NCI-H446 (cell line): ENCODE results near the gene PTGR3.

Source experiments
- DNase-seq, 2 experiments: peaks; one replicate each; lab custom pipeline; 2025; lab: John Stamatoyannopoulos, UW

Gene PTGR3

GRCh38 chr18:75214766-75215510 is 6.0 kb upstream of the PTGR3 start:
- no peak for DNase-seq

GRCh38 chr18:75214332-75214690 is 5.4 kb upstream of the PTGR3 start:
- no peak for DNase-seq

- DNase-seq, result peak; percentile 51 to 78
Measured at GRCh38 chr18:75213611-75214331, 4.8 kb upstream of the PTGR3 start.

- DNase-seq, result no peak
Measured at GRCh38 chr18:75212751-75213090, 3.8 kb upstream of the PTGR3 start.

- DNase-seq, result peak in 1 of 2 experiments; percentile 5
Measured at GRCh38 chr18:75211953-75212750, 3.2 kb upstream of the PTGR3 start.

- DNase-seq, result no peak
Measured at GRCh38 chr18:75211626-75211952, 2.6 kb upstream of the PTGR3 start.

GRCh38 chr18:75211002-75211621 is 2.2 kb upstream of the PTGR3 start:
- DNase-seq, result peak in 1 of 2 experiments; percentile 14

GRCh38 chr18:75210274-75211001 is 1.5 kb upstream of the PTGR3 start, which contains the start of gene TSHZ1:
TSS of gene TSHZ1 (plus strand) at chr18:75210797. CDS start at chr18:75211877, 1,080 bp downstream.
- peak; percentile 40 to 81 for DNase-seq

GRCh38 chr18:75209951-75210258 is 966 bp upstream of the PTGR3 start:
- peak; percentile 41 to 62 for DNase-seq

- DNase-seq, result no peak
Measured at GRCh38 chr18:75208836-75209128, 157 bp downstream of the PTGR3 start.

GRCh38 chr18:75208155-75208835 is 644 bp downstream of the PTGR3 start:
- peak in 1 of 2 experiments; percentile 60 for DNase-seq

GRCh38 chr18:75207310-75208154 is 1.4 kb downstream of the PTGR3 start:
- no peak for DNase-seq

GRCh38 chr18:75206452-75207309 is 2.3 kb downstream of the PTGR3 start:
- DNase-seq, result no peak

- DNase-seq, result no peak
Measured at GRCh38 chr18:75205514-75206132, 3.3 kb downstream of the PTGR3 start.

- DNase-seq, result no peak
Measured at GRCh38 chr18:75204732-75205513, 4.0 kb downstream of the PTGR3 start.

- no peak for DNase-seq
Measured at GRCh38 chr18:75204269-75204731, 4.6 kb downstream of the PTGR3 start.

- DNase-seq, result no peak
Measured at GRCh38 chr18:75203416-75204268, 5.3 kb downstream of the PTGR3 start.
